Activated naive CD4-positive, alpha-beta T cell treated with anti-CD3 and anti-CD28 coated beads, Interleukin-2, amount 10 ng/mL, durations not matched to agents 7 days and 5 days (primary cell): ENCODE data around the gene HPCAL1.
"Not testable (repeated sequence)": the region's sequence is repeated elsewhere in the genome, so short reads cannot be mapped to it uniquely, and the experiment has no call there.

Experiments used
- CTCF ChIA-PET: fragments of 350-600 bp; sonication (Branson Sonifier 250); formaldehyde crosslinking; loops from one replicate; lab custom pipeline; 2021; ENCODE audit warnings: antibody characterized with exemption; lab: Charles Lee
- DNase-seq: peaks from one replicate; pipeline ENCODE4 v3.0.0-alpha.2; 2020
- H3K27ac Mint-ChIP-seq: one replicate; pipeline ENCODE4 v1.8.0; 2021; ENCODE audit warnings: mild to moderate bottlenecking, moderate library complexity, mixed read lengths
- H3K27me3 Mint-ChIP-seq: one replicate; pipeline ENCODE4 v1.8.0; 2021; ENCODE audit warnings: mild to moderate bottlenecking, mixed read lengths
- H3K36me3 Mint-ChIP-seq: one replicate; pipeline ENCODE4 v1.8.0; 2021; ENCODE audit warnings: mixed read lengths
- H3K4me1 Mint-ChIP-seq: one replicate; pipeline ENCODE4 v1.8.0; 2021; ENCODE audit warnings: mixed read lengths
- H3K4me3 Mint-ChIP-seq: one replicate; pipeline ENCODE4 v1.8.0; 2021; ENCODE audit warnings: mild to moderate bottlenecking, moderate library complexity, mixed read lengths
- H3K9me3 Mint-ChIP-seq: one replicate; pipeline ENCODE4 v1.8.0; 2021; ENCODE audit warnings: mixed read lengths

The HPCAL1 gene

DNA sequence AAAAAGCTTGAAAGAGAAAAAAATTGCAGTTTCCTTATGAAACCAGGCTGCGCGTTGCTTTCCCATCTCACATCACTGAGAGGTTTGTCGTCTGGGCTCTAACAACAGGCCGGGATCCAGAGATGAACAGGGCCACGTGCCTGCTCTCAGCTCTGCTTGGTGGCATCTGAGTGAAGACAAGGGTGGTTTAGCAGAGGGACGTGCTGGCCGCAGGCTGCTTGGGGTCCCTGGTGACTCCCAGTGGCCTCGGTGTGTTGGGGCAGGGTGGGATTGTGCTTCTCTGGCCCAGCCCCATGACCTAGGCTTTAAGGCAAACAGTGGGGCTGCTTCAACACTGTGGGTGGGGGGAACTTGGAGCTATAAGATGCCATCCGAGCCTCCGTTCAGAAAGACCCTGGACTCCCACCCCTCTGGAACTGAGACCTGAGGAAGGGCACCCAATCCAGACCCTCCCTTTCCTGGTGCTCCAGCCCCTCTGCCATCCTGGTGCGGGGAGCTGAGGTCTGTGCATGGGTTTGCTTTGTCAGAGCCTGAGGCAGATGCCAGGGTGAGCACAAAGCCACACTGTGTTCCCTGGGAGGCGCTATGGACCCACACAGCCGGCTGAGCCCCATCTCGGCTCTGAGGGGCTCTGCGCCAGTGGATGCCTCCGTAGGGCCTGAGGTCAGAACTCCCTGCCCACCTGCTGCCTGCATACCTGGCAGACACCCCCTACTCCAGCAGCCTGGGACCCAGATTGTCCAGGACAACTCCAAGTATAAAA, 18.4 kb upstream of the HPCAL1 start:
- H3K27ac Mint-ChIP-seq = no peak overlapping the region
- CTCF ChIA-PET = interaction anchor here (0.6 kb wide), 1 partner anchor 76 kb away, joined by 3 read pairs; no protein-coding TSS in a partner anchor
- no peaks in the 10 kb centered on the region for H3K36me3 Mint-ChIP-seq
- no peak overlapping the region for H3K4me3 Mint-ChIP-seq
- no peaks in the 10 kb centered on the region for H3K4me1 Mint-ChIP-seq
- H3K27me3 Mint-ChIP-seq = peaks cover 51% of the 10 kb centered on the region
- no peak for DNase-seq
- H3K9me3 Mint-ChIP-seq = no peaks in the 10 kb centered on the region

GRCh38 chr2:10285191-10285555, 17.5 kb upstream of the HPCAL1 start:
- no peak overlapping the region for H3K4me3 Mint-ChIP-seq
- H3K36me3 Mint-ChIP-seq = no peaks in the 10 kb centered on the region
- H3K27ac Mint-ChIP-seq = no peak overlapping the region
- H3K4me1 Mint-ChIP-seq = no peaks in the 10 kb centered on the region
- CTCF ChIA-PET = no interaction called here
- no peak for DNase-seq
- peaks cover 42% of the 10 kb centered on the region for H3K27me3 Mint-ChIP-seq
- no peaks in the 10 kb centered on the region for H3K9me3 Mint-ChIP-seq

DNA sequence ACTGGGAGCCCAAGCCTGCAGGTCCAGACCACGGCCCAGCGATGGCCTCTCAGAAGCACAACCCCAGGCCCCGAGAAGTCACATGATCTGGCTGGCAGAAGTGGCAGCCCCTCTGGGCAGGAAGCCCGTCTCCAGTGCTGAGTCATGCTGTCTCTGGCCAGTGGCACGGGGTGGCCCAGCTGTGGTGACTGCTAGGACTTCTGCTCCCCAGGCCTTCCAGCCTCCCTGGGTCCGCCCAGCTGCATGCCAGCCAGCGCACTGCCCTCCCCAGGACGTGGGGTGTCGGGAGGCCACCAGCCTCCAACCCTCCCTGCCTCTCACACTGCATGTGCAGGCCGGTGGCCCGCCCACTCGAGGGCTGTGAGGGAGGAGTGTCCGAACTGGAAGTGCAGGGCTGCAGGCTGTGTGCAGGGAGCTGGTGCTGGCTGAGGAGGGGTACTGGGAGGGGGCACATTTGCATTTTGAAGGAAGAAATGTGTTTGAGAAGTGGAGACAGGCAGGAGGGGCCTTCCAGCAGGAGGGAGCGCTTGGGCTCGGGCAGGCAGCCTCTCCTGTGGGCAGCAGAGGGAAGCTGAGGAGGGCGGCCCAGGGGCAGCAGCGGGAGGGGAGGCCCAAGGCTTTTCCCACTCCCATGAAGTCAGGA, 17.0 kb upstream of the HPCAL1 start:
- Mint-ChIP-seq H3K4me3 (no peak overlapping the region), H3K9me3 (no peaks in the 10 kb centered on the region), H3K27me3 (peaks cover 45% of the 10 kb centered on the region), H3K27ac (no peak overlapping the region), H3K36me3 (no peaks in the 10 kb centered on the region), H3K4me1 (no peaks in the 10 kb centered on the region)
- CTCF ChIA-PET = no interaction called here
- DNase-seq = no peak

GRCh38 chr2:10286216-10287037, 16.3 kb upstream of the HPCAL1 start:
- H3K36me3 Mint-ChIP-seq = no peaks in the 10 kb centered on the region
- no peak overlapping the region for H3K27ac Mint-ChIP-seq
- CTCF ChIA-PET = interaction anchor here (1.1 to 1.2 kb wide), 2 partner anchors 72 to 122 kb away, joined by 3 read pairs; no protein-coding TSS in a partner anchor
- H3K4me3 Mint-ChIP-seq = no peak overlapping the region
- H3K4me1 Mint-ChIP-seq = no peaks in the 10 kb centered on the region
- DNase-seq = no peak
- no peaks in the 10 kb centered on the region for H3K9me3 Mint-ChIP-seq
- peaks cover 39% of the 10 kb centered on the region for H3K27me3 Mint-ChIP-seq

DNA sequence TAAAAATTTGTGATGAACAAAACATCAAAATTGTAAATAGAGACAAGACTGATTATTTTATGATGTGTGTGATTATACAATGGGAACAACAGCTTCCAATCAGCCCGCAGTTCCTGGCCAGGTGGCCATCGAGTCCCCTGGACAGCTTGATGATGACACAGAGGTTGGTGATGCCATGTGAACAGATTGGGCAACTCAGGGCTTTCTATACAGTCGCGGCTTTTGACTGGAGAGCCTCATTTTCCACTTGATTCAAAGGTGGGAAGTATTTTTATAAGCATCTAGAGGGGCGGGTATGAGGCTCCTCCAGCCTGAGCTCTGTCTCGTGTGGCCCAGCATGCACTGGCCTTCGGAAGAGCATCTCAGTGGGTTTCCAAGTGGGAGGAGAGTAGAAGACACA, 14.9 kb upstream of the HPCAL1 start:
- no peaks in the 10 kb centered on the region for H3K9me3 Mint-ChIP-seq
- H3K27ac Mint-ChIP-seq = no peak overlapping the region
- H3K27me3 Mint-ChIP-seq = peaks cover 37% of the 10 kb centered on the region
- CTCF ChIA-PET = interaction anchor here (0.8 to 1.5 kb wide), 5 partner anchors 9 to 121 kb away, joined by 3 to 4 read pairs (median 3); no protein-coding TSS in a partner anchor
- no peaks in the 10 kb centered on the region for H3K4me1 Mint-ChIP-seq
- DNase-seq = no peak
- H3K4me3 Mint-ChIP-seq = no peak overlapping the region
- H3K36me3 Mint-ChIP-seq = no peaks in the 10 kb centered on the region

GRCh38 chr2:10288606-10289005, 14.1 kb upstream of the HPCAL1 start:
- Mint-ChIP-seq H3K4me3 (no peak overlapping the region), H3K4me1 (no peaks in the 10 kb centered on the region), H3K27me3 (peaks cover 37% of the 10 kb centered on the region), H3K36me3 (no peaks in the 10 kb centered on the region), H3K9me3 (peaks cover 1% of the 10 kb centered on the region), H3K27ac (peak overlapping the region; percentile 49)
- DNase-seq = no peak
- CTCF ChIA-PET = interaction anchor here (0.8 kb wide), 1 partner anchor 8 kb away, joined by 3 read pairs; no protein-coding TSS in a partner anchor

DNA sequence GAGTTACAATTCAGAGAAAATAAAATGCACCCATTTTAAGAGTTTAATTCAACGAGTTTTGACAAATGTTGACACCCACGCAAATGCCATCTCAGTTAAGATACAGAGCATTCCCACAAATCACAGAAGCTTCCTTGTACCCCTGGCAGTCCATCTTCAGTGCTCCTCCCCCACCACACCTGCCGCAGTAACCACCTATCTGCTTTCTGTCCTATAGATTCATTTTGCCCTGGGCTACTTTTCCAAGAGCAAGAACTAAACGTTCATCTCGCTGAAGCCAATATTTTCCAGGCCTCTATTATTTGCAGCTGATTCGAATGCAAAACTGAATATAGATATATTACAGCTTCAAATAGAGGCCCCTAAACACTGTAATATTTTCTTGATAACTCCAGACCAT, 13.4 kb upstream of the HPCAL1 start:
- CTCF ChIA-PET = no interaction called here
- H3K27me3 Mint-ChIP-seq = peaks cover 33% of the 10 kb centered on the region

DNA sequence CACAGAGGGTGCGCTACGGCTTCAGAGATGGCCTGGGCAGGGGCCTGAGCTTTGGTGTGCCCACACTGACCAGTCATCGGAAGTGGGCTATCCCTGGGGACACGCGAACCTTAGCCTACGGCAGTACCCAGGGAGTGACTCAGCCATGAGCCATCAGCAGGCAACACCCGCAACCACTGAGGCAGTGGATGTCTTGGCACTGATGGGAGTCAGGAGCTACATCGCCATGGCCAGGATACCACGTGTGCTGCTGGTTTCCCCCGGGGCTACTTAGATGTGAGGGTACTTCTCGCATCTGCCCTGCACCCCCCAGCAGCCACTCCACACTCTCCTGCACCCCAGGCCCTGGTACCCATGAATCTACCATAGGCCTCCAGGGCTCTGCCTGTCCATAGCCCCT, 12.8 kb upstream of the HPCAL1 start:
- H3K4me3 Mint-ChIP-seq = no peak overlapping the region
- peaks cover 2% of the 10 kb centered on the region for H3K36me3 Mint-ChIP-seq
- no peaks in the 10 kb centered on the region for H3K4me1 Mint-ChIP-seq
- no peak overlapping the region for H3K27ac Mint-ChIP-seq
- peaks cover 32% of the 10 kb centered on the region for H3K27me3 Mint-ChIP-seq
- no peak for DNase-seq
- CTCF ChIA-PET = no interaction called here
- H3K9me3 Mint-ChIP-seq = peaks cover 9% of the 10 kb centered on the region

More for the DNA sequence above, 13.4 kb upstream of the HPCAL1 start:
- Mint-ChIP-seq H3K4me3 (no peak overlapping the region), H3K9me3 (peaks cover 8% of the 10 kb centered on the region), H3K4me1 (no peaks in the 10 kb centered on the region), H3K27ac (no peak overlapping the region), H3K36me3 (peaks cover 2% of the 10 kb centered on the region)
- no peak for DNase-seq

- peaks cover 29% of the 10 kb centered on the region for H3K27me3 Mint-ChIP-seq
- H3K36me3 Mint-ChIP-seq, H3K4me3 Mint-ChIP-seq, H3K27ac Mint-ChIP-seq, H3K4me1 Mint-ChIP-seq, H3K9me3 Mint-ChIP-seq, DNase-seq, CTCF ChIA-PET: not testable (repeated sequence)
Measured at GRCh38 chr2:10291376-10291775, 11.3 kb upstream of the HPCAL1 start.

DNA sequence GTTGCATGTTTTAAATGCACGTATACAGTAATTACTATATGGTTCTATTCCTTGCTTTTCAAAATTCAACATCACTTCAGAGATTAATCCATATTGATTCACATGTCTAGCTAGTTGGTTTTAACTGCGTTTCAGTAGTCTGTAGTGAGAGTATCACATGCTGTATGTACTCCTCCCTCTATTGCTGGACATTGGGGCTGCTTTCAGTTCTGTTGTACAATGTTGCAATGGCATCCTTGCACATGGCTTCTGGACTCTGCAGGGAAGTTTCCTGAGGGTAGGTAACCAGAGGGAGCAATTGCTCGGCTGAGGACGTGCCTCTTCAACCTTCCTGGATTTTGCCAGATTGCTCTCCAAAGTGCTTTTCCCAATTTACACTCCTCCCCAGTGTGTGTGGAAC, 10.7 kb upstream of the HPCAL1 start:
- Mint-ChIP-seq H3K4me1 (peaks cover 3% of the 10 kb centered on the region), H3K27me3 (peaks cover 23% of the 10 kb centered on the region), H3K9me3 (peaks cover 9% of the 10 kb centered on the region), H3K27ac (no peak overlapping the region), H3K4me3 (no peak overlapping the region), H3K36me3 (peaks cover 2% of the 10 kb centered on the region)
- DNase-seq = no peak
- CTCF ChIA-PET = no interaction called here

- no peak overlapping the region for H3K27ac Mint-ChIP-seq
- H3K9me3 Mint-ChIP-seq = peaks cover 9% of the 10 kb centered on the region
- CTCF ChIA-PET = interaction anchor here (0.8 to 1.6 kb wide), 2 partner anchors 49 to 115 kb away, joined by 3 to 5 read pairs; no protein-coding TSS in a partner anchor
- no peak for DNase-seq
- H3K27me3 Mint-ChIP-seq = peaks cover 14% of the 10 kb centered on the region
- H3K4me1 Mint-ChIP-seq = peaks cover 19% of the 10 kb centered on the region
- no peak overlapping the region for H3K4me3 Mint-ChIP-seq
- peaks cover 2% of the 10 kb centered on the region for H3K36me3 Mint-ChIP-seq
Measured at GRCh38 chr2:10293603-10294002, 9.1 kb upstream of the HPCAL1 start.

- H3K4me3 Mint-ChIP-seq = no peak overlapping the region
- DNase-seq = no peak
- H3K36me3 Mint-ChIP-seq = peaks cover 2% of the 10 kb centered on the region
- H3K9me3 Mint-ChIP-seq = peaks cover 9% of the 10 kb centered on the region
- CTCF ChIA-PET = interaction anchor here (0.8 to 1.6 kb wide), 2 partner anchors 48 to 114 kb away, joined by 3 to 5 read pairs; no protein-coding TSS in a partner anchor
- H3K4me1 Mint-ChIP-seq = peaks cover 23% of the 10 kb centered on the region
- no peak overlapping the region for H3K27ac Mint-ChIP-seq
- H3K27me3 Mint-ChIP-seq = peaks cover 14% of the 10 kb centered on the region
Measured at GRCh38 chr2:10294077-10294476, 8.6 kb upstream of the HPCAL1 start.

- H3K36me3 Mint-ChIP-seq, H3K27me3 Mint-ChIP-seq, H3K9me3 Mint-ChIP-seq, H3K27ac Mint-ChIP-seq, DNase-seq, H3K4me3 Mint-ChIP-seq: not testable (repeated sequence)
- CTCF ChIA-PET = interaction anchor here (3.6 kb wide), 1 partner anchor 113 kb away, joined by 13 read pairs; no protein-coding TSS in a partner anchor
- peaks cover 37% of the 10 kb centered on the region for H3K4me1 Mint-ChIP-seq
Measured at GRCh38 chr2:10295649-10296048, 7.1 kb upstream of the HPCAL1 start.

- H3K27ac Mint-ChIP-seq = no peak overlapping the region
- CTCF ChIA-PET = interaction anchor here (3.6 kb wide), 1 partner anchor 112 kb away, joined by 13 read pairs; no protein-coding TSS in a partner anchor
- peaks cover 8% of the 10 kb centered on the region for H3K27me3 Mint-ChIP-seq
- DNase-seq = no peak
- H3K36me3 Mint-ChIP-seq = peaks cover 2% of the 10 kb centered on the region
- peaks cover 9% of the 10 kb centered on the region for H3K9me3 Mint-ChIP-seq
- no peak overlapping the region for H3K4me3 Mint-ChIP-seq
- H3K4me1 Mint-ChIP-seq = peaks cover 42% of the 10 kb centered on the region
Measured at GRCh38 chr2:10296142-10296541, 6.6 kb upstream of the HPCAL1 start.
